ENCODE results near the gene MORC4. TPM values are rescaled to one million over a fixed set of nuclear protein-coding genes. Genes with fewer than 3 reads are reported as not detected.

MORC4 gene
- total RNA-seq, 3 donors from 2014 or later (not counting 1 experiment from before 2014, with no cell fraction given): 2.5 to 3.6 (median 3.0) TPM

- Mint-ChIP-seq H3K27me3 (ENCODE audit: low read depth in 2 of 2) (no peaks in the 10 kb centered on the region), H3K27ac (no peak overlapping the region), H3K4me1 (no peaks in the 10 kb centered on the region), H3K9me3 (no peaks in the 10 kb centered on the region), H3K36me3 (no peaks in the 10 kb centered on the region), H3K4me3 (no peak overlapping the region)
- Histone ChIP-seq H3K9me3 (ENCODE audit: control insufficient read depth, insufficient read depth, low read length) (no peaks in the 10 kb centered on the region), H3K4me1 (ENCODE audit: control insufficient read depth, insufficient read depth, low read length) (no peaks in the 10 kb centered on the region), H3K36me3 (ENCODE audit: control insufficient read depth, insufficient read depth, low read length) (no peaks in the 10 kb centered on the region), H3K27me3 (ENCODE audit: control insufficient read depth, insufficient read depth, low read length) (no peaks in the 10 kb centered on the region), H3K4me3 (ENCODE audit: low read length) (no peak overlapping the region), H3K27ac (ENCODE audit: low read length) (no peak overlapping the region)
- 95% methylated on average over 2 of the region's 3 CpGs for WGBS (ENCODE audit: insufficient coverage)
- DNase-seq (no peak), ATAC-seq (no peak)
- intact Hi-C loops (cut with micrococcal nuclease): no loop called here
- TF ChIP-seq CTCF (IDR thresholded peaks at IDR 0.05): no peak
Observed at GRCh38 chrX:106948641-106949040, 51.4 kb downstream of the MORC4 start.

- H3K9me3 ChIP-seq (ENCODE audit: control insufficient read depth, insufficient read depth, low read length): no peaks in the 10 kb centered on the region
- no peak overlapping the region for H3K4me3 ChIP-seq (ENCODE audit: low read length)
- intact Hi-C loops (cut with micrococcal nuclease): no loop called here
- WGBS (ENCODE audit: insufficient coverage): 83% methylated on average over 1 of the region's 3 CpGs
- no peaks in the 10 kb centered on the region for H3K27me3 ChIP-seq (ENCODE audit: control insufficient read depth, insufficient read depth, low read length)
- H3K36me3 Mint-ChIP-seq: no peaks in the 10 kb centered on the region
- no peaks in the 10 kb centered on the region for H3K9me3 Mint-ChIP-seq
- no peak overlapping the region for H3K27ac Mint-ChIP-seq
- no peak for TF ChIP-seq CTCF (IDR thresholded peaks at IDR 0.05)
- no peaks in the 10 kb centered on the region for H3K27me3 Mint-ChIP-seq (ENCODE audit: low read depth in 2 of 2)
- no peak overlapping the region for H3K27ac ChIP-seq (ENCODE audit: low read length)
- no peak overlapping the region for H3K4me3 Mint-ChIP-seq
- H3K36me3 ChIP-seq (ENCODE audit: control insufficient read depth, insufficient read depth, low read length): no peaks in the 10 kb centered on the region
- no peaks in the 10 kb centered on the region for H3K4me1 Mint-ChIP-seq
- DNase-seq: no peak
- H3K4me1 ChIP-seq (ENCODE audit: control insufficient read depth, insufficient read depth, low read length): no peaks in the 10 kb centered on the region
- no peak for ATAC-seq
Observed at GRCh38 chrX:106946464-106946863, 53.5 kb downstream of the MORC4 start.

GRCh38 chrX:106940068-106940467 is 59.9 kb downstream of the MORC4 start:
- Mint-ChIP-seq H3K4me1 (no peaks in the 10 kb centered on the region), H3K27me3 (ENCODE audit: low read depth in 2 of 2) (no peaks in the 10 kb centered on the region), H3K9me3 (no peaks in the 10 kb centered on the region), H3K36me3 (no peaks in the 10 kb centered on the region), H3K27ac (no peak overlapping the region), H3K4me3 (no peak overlapping the region)
- no peak overlapping the region for H3K27ac ChIP-seq (ENCODE audit: low read length)
- no peaks in the 10 kb centered on the region for H3K27me3 ChIP-seq (ENCODE audit: control insufficient read depth, insufficient read depth, low read length)
- DNase-seq (no peak), ATAC-seq (no peak)
- WGBS (ENCODE audit: insufficient coverage): no CpG with 5 or more reads among the region's 1 CpG
- H3K9me3 ChIP-seq (ENCODE audit: control insufficient read depth, insufficient read depth, low read length): no peaks in the 10 kb centered on the region
- intact Hi-C loops (cut with micrococcal nuclease): no loop called here
- TF ChIP-seq CTCF (IDR thresholded peaks at IDR 0.05): no peak
- no peaks in the 10 kb centered on the region for H3K4me1 ChIP-seq (ENCODE audit: control insufficient read depth, insufficient read depth, low read length)
- H3K4me3 ChIP-seq (ENCODE audit: low read length): no peak overlapping the region
- no peaks in the 10 kb centered on the region for H3K36me3 ChIP-seq (ENCODE audit: control insufficient read depth, insufficient read depth, low read length)

- intact Hi-C loops (cut with micrococcal nuclease): no loop called here
- Mint-ChIP-seq H3K36me3 (no peaks in the 10 kb centered on the region), H3K4me3 (no peak overlapping the region), H3K4me1 (no peaks in the 10 kb centered on the region), H3K27me3 (ENCODE audit: low read depth in 2 of 2) (no peaks in the 10 kb centered on the region), H3K9me3 (no peaks in the 10 kb centered on the region), H3K27ac (no peak overlapping the region)
- ATAC-seq (no peak), DNase-seq (no peak)
- H3K27me3 ChIP-seq (ENCODE audit: control insufficient read depth, insufficient read depth, low read length): no peaks in the 10 kb centered on the region
- H3K9me3 ChIP-seq (ENCODE audit: control insufficient read depth, insufficient read depth, low read length): no peaks in the 10 kb centered on the region
- no peak overlapping the region for H3K27ac ChIP-seq (ENCODE audit: low read length)
- H3K36me3 ChIP-seq (ENCODE audit: control insufficient read depth, insufficient read depth, low read length): no peaks in the 10 kb centered on the region
- H3K4me1 ChIP-seq (ENCODE audit: control insufficient read depth, insufficient read depth, low read length): no peaks in the 10 kb centered on the region
- no peak overlapping the region for H3K4me3 ChIP-seq (ENCODE audit: low read length)
- WGBS (ENCODE audit: insufficient coverage): no CpG with 5 or more reads among the region's 3 CpGs
- no peak for TF ChIP-seq CTCF (IDR thresholded peaks at IDR 0.05)
Observed at GRCh38 chrX:106939566-106939965, 60.4 kb downstream of the MORC4 start.

Data from natural killer cell (primary cell).